CD4-positive, CD25-positive, alpha-beta regulatory T cell (primary cell): ENCODE measurements around the gene DUSP22. TPM values are rescaled to one million over a fixed set of nuclear protein-coding genes. Genes with fewer than 3 reads are reported as not detected.

Experiments used
- polyA plus RNA-seq, 4 donors: library from polyadenylated mRNA; unstranded; fragments of 300-500 nt; fragmentation: Illumina TruSeq; gene quantifications; one replicate each; pipeline ENCODE4 v1.2.3, GENCODE V29; 2021
- total RNA-seq: library from RNA; stranded (reverse); gene quantifications from one replicate; pipeline ENCODE4 v1.2.3, GENCODE V29; 2022

DUSP22 gene
- total and polyA plus RNA-seq, 5 donors from 2014 or later = 45.5 to 48.5 (median 46.6) TPM

Other genes starting within 250 kb of the DUSP22 start
- gene IRF4, start 99.3 kb downstream of the DUSP22 start, total RNA-seq = 71.3 TPM
- 10 to 100 TPM in 3 of 4 donors, 1 to 10 TPM in 1; 9.0 to 14.3 (median 11.2) TPM for gene IRF4, start 99.3 kb downstream of the DUSP22 start, polyA plus RNA-seq